ENCODE measurements around the gene MRNIP. TPM values are rescaled to one million over a fixed set of nuclear protein-coding genes. Genes with fewer than 3 reads are reported as not detected.

MRNIP gene
- total RNA-seq, 1 donor from 2014 or later: 7.9 TPM

GRCh38 chr5:179822444-179822990 is 36.1 kb downstream of the MRNIP start:
- DNase-seq (ENCODE audit: low read depth in 2 of 2): no peak

GRCh38 chr5:179822059-179822432 is 36.6 kb downstream of the MRNIP start:
- no peak for DNase-seq (ENCODE audit: low read depth in 2 of 2)

DNA sequence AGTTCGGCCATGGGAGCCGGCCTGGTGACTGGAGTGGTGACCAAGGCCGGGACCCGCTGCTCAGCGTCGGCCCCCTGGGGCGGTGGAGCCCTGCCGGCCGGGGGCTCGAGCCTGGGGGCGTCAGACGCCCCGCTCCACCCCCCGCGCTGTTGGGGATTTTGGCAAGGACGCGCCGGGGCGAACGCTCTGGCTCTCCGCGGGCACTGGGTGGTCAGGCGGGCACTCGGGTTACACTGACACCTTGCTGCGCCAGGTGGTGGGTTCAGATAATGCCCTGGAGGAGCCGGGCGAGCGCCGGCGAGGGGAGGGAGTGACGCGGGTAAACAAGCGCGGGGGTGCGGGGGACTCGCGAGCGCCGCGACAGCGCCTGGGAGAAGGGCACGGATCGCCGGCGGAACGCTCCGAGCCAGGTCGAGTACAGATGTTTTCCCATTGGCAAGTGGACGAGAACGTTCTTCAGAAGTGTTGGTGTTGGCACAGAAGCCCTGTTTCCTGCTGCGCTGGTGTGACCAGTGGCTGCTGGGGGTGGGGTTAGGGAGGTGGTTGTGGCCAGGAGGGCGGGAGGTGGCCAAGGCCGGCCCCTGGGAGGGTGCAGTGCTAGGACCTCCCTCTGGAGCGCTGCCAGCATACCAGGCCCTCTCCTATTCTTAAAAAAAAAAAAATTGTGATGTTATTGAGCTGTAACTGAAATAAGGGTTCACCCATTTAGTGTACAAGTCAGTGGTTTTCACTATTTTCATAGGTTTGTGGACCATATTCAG is 37.1 kb downstream of the MRNIP start:
- peak; percentile 94 to 97 for DNase-seq (ENCODE audit: low read depth in 2 of 2)

DNA sequence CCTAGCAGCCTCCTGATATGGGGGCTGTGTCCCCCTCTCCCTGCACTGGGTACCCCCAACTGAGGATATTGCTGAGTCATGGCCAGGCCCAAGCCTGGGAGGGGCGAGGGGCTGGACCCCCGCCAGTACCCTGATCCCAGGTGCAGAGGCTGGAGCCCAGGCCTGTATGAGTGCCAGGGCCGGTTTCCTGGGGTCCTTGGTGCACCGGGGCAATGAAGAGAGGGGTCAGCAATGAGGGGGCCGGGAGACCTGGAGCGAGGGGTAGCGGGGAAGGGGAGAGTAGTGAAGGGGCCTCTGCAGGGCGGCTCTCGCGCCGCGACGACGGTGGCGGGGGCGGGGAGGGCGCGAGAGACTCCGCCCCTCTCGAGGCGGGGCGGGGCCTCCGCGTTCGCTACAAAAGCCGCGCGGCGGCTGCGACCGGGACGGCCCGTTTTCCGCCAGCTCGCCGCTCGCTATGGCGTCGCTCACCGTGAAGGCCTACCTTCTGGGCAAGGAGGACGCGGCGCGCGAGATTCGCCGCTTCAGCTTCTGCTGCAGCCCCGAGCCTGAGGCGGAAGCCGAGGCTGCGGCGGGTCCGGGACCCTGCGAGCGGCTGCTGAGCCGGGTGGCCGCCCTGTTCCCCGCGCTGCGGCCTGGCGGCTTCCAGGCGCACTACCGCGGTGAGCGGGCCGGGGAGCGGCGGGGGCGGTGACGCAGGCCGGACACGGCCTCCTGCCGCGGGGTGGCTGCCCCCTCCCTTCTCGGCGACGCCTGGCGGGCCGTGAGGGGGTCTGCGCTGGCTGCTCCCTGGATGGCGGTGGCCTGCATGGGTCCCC is 37.9 kb downstream of the MRNIP start, which contains the start of gene SQSTM1:
TSS of gene SQSTM1 (plus strand) at position 423 of the 815 bp plus-strand sequence. CDS start at position 455, 32 bp downstream.
- peak; percentile 86 to 92 for DNase-seq (ENCODE audit: low read depth in 2 of 2)

- DNase-seq (ENCODE audit: low read depth in 2 of 2): peak in 1 of 2 donors; percentile 59
These were observed 38.5 kb downstream of the MRNIP start for GRCh38 chr5:179820127-179820482.

GRCh38 chr5:179819296-179820126 is 39.1 kb downstream of the MRNIP start:
- DNase-seq (ENCODE audit: low read depth in 2 of 2): peak; percentile 89 to 95

- DNase-seq (ENCODE audit: low read depth in 2 of 2): peak; percentile 98 to 99
These were observed 39.8 kb downstream of the MRNIP start for GRCh38 chr5:179818746-179819295.

DNA sequence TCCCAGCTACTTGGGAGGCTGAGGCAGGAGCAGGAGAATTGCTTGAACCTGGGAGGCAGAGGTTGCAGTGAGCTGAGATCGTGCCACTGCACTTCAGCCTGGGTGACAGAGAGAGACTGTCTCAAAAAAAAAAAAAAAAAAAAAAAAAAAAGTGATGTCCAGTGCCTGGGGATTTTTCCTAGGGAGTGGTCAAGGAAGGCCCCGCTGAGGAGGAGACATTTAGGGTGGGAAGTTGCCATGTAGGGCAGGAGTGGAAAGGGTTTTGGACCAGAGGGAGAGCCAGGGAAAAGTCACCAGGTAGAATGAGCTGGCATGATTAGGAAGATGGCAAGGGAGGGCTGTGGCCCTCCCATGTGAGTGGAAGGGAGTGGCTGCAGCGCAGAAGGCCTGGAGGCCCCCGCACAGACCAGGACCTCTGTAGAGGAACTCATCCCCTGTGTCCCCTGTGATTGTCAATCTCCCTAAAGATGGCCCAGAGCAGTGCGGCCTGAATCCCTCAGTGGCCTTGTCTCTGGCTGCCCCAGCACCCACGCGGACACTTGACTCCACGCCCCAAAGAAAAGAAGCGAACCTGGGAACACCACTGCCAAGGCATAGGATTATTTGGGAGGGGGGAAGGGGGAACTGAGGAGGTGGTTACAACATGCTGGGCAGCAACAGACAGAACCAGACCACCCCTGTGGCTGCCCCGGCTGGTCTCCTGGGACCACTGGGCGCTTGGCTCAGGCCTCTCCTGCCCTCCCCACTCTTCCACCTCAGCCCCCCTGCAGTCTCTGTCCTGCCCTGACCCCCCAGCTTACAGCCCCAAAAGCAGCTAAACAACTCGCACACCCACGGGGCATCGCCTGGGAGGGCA is 40.5 kb downstream of the MRNIP start:
- peak in 1 of 2 donors; percentile 26 for DNase-seq (ENCODE audit: low read depth in 2 of 2)

GRCh38 chr5:179817470-179817840 is 41.2 kb downstream of the MRNIP start:
- no peak for DNase-seq (ENCODE audit: low read depth in 2 of 2)

DNA sequence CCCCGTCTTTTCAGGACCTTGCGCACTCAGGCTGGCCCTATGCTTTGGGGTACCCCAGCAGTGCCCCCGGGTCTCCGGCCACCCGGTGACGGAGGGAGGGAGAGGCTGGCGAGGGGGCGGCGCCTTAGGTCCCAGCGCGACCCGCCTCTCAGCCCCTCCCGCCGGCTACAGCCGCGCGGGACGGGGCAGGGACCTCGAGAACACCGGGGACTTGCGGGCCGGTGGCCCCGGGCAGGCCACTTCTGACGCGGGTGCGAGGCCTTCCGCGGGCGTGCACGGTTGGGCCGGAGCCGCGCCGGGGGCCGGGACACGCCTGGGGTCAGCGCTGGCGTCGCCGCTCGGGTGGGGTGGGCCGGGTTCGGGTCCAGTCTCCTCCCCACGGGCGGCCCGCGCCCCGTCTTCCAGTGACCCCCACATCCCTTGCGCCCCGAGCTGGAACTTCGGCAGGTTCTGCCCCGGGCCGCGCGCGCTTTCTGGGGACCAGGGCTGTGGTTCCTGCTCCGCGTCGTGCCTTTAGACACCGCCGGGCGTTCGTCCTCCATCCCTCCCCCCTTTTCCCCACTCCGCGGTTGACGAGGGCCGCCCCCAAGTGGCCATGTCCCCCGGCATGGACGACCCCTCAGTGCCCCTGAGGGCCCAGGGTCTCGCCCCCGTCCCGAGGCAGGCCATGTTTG is 41.7 kb downstream of the MRNIP start:
- DNase-seq (ENCODE audit: low read depth in 2 of 2): peak in 1 of 2 donors; percentile 41

DNA sequence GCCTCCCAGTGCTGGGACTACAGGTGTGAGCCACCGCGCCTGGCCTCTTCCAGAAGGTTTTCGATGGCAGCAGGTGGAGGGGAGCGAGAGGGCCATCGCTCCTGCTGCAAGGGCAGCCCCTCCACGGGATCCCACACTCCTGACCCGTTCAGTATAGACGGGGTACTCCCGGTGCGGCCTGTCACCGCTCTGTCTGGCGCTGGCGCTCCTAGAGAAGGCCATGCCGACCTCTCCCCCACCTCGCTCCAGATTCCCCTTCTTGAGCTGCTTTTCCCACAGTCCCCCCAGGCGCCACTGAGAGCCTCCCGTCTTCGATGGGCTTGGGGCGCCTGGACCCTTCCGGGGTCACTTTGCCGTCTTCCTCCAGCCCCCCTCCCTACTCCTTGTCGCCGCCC is 42.2 kb downstream of the MRNIP start:
- DNase-seq (ENCODE audit: low read depth in 2 of 2): no peak

GRCh38 chr5:179815491-179816249 is 42.9 kb downstream of the MRNIP start:
- DNase-seq (ENCODE audit: low read depth in 2 of 2): no peak

DNA sequence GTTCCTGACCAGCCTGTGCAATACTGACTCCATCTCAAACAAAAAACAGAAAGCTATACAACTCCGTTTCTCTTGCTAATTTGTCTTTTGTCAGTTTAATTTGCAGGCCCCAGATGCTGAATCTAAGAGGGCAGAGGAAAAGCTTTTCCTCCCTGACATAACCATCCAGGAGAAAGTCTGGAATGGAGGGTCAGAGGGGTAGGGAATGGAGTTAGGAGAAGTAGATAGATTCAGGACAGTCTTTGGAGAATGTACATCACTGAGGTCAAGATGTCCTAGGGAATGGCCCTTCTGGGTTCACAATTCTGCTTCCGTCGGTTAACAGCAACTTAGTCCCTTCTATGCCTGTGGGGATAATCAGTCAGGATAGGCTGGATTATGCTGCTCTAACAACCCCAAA is 44.5 kb downstream of the MRNIP start:
- no peak for DNase-seq (ENCODE audit: low read depth in 2 of 2)

DNA sequence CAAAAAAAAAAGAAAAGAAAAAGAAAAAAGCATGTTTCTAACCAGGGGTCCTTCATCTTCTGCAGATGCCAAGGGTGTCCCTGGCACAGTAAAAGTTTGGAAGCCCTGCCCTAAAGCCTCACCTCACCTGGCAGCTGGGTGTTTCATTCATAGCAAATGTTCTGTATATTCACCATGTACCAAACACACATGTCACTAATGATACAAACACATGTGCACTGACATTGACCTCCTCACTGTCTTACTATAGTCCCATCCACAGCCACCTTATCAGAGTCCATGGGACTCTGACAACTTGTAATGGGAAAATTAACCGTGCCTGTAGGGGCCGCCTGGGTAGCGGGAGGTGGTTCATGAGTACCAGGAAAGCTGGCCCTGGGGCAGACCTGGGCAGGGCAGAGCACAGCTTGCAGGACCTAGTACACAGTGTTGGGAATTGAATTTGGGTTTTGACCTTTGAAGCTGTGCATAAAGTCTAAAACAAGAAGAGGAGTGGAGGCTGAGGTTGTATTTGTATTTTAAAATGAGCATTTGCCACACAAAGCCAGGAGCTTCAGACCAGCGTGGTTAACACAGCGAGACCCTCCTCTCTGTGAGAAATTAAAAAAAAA is 45.5 kb downstream of the MRNIP start:
- DNase-seq (ENCODE audit: low read depth in 2 of 2): no peak

DNA sequence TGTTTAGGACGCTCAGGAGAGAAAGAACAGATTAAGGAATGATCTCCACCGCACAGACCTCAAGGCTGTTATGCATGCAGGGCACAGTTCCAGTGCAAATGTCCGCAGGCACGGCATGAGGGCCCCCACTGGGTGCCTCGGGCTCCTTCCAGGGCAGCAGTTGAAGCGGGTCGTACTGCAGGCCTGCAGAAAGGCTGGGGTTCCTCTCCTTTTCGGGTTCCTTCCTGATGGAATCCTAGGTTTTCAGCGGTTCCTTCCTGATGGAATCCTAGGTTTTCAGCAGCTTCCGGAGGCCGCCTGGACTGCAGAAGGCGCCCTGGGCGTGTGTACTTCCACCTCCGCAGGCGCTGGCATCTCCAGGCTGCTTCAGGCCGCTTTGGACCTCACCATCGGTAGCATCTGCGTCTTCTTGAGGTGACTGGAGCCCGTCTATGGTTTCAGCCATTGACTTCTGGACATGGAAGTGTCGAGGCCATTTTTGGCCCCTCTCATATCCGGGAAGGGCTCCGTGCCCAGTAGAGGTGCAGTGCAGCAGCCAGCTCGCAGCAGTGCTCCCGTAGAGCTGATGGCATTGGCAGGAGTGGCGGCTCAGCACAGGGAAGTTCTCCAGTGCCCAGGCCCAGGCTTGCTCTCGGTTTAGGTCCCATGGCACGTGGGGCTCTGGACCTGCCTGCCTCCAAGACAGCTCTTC is 46.3 kb downstream of the MRNIP start:
- no peak for DNase-seq (ENCODE audit: low read depth in 2 of 2)

GRCh38 chr5:179806250-179807048 is 52.2 kb downstream of the MRNIP start, which contains the start of gene MGAT4B:
MGAT4B (minus strand) TSS chr5:179806866; CDS start chr5:179806583, 283 bp downstream.
- peak; percentile 81 to 87 for DNase-seq (ENCODE audit: low read depth in 2 of 2)
